Astrocyte (in vitro differentiated cells and primary cell): ENCODE results near the gene B4GALT3. TPM values are rescaled to one million over a fixed set of nuclear protein-coding genes. Genes with fewer than 3 reads are reported as not detected.

Source experiments
- DNase-seq: peaks from one replicate; pipeline ENCODE4 v3.0.0-alpha.2; 2010; ENCODE audit warnings: low read depth
- FAIRE-seq: peaks from 2 replicates; lab custom pipeline; 2011; peaks lifted over from hg19 to GRCh38; lab: Jason Lieb, UNC
- H2AFZ ChIP-seq: 2 replicates; pipeline ENCODE4 v1.6.0; 2012; ENCODE audit warnings: low read depth, low read length, inconsistent platforms
- H3K27ac ChIP-seq: 2 replicates; pipeline ENCODE4 v1.5.1; 2011; ENCODE audit warnings: low read depth, low read length, inconsistent platforms
- H3K27me3 ChIP-seq: 2 replicates; pipeline ENCODE4 v1.6.0; 2011; ENCODE audit warnings: low read length, inconsistent platforms; ENCODE audit not compliant: insufficient read depth
- H3K36me3 ChIP-seq: 2 replicates; pipeline ENCODE4 v1.5.1; 2011; ENCODE audit warnings: low read length, inconsistent platforms; ENCODE audit not compliant: insufficient read depth
- H3K4me1 ChIP-seq: 2 replicates; pipeline ENCODE4 v1.5.1; 2011; ENCODE audit warnings: low read length, inconsistent platforms; ENCODE audit not compliant: insufficient read depth
- H3K4me2 ChIP-seq: 2 replicates; pipeline ENCODE4 v1.6.0; 2012; ENCODE audit warnings: low read length, inconsistent platforms
- H3K4me3 ChIP-seq: 2 replicates; pipeline ENCODE4 v1.5.1; 2011; ENCODE audit warnings: low read depth, mild to moderate bottlenecking, low read length, inconsistent platforms; ENCODE audit not compliant: insufficient read depth
- H3K79me2 ChIP-seq: 2 replicates; pipeline ENCODE4 v1.6.0; 2012; ENCODE audit warnings: mild to moderate bottlenecking, low read length, inconsistent platforms; ENCODE audit not compliant: insufficient read depth
- H3K9ac ChIP-seq: 2 replicates; pipeline ENCODE4 v1.6.0; 2012; ENCODE audit warnings: mild to moderate bottlenecking, low read length, inconsistent platforms
- H3K9me3 ChIP-seq: 2 replicates; pipeline ENCODE4 v1.5.1; 2012; ENCODE audit warnings: low read depth, mild to moderate bottlenecking, low read length, inconsistent platforms; ENCODE audit not compliant: insufficient read depth
- H4K20me1 ChIP-seq: 2 replicates; pipeline ENCODE4 v1.6.0; 2012; ENCODE audit warnings: low read length, inconsistent platforms; ENCODE audit not compliant: insufficient read depth
- H3K27ac Mint-ChIP-seq: one replicate; pipeline ENCODE4 v1.8.0; 2021; ENCODE audit warnings: mild to moderate bottlenecking, mixed read lengths; ENCODE audit not compliant: unreplicated experiment
- H3K27me3 Mint-ChIP-seq: one replicate; pipeline ENCODE4 v1.8.0; 2021; ENCODE audit warnings: low read depth, mixed read lengths; ENCODE audit not compliant: unreplicated experiment
- H3K36me3 Mint-ChIP-seq: one replicate; pipeline ENCODE4 v1.8.0; 2021; ENCODE audit warnings: low read depth, mixed read lengths; ENCODE audit not compliant: unreplicated experiment
- H3K4me1 Mint-ChIP-seq: one replicate; pipeline ENCODE4 v1.8.0; 2021; ENCODE audit warnings: low read depth, mixed read lengths; ENCODE audit not compliant: unreplicated experiment
- H3K4me3 Mint-ChIP-seq: one replicate; pipeline ENCODE4 v1.8.0; 2021; ENCODE audit warnings: mild to moderate bottlenecking, moderate library complexity, mixed read lengths; ENCODE audit not compliant: unreplicated experiment
- H3K9me3 Mint-ChIP-seq: one replicate; pipeline ENCODE4 v1.8.0; 2021; ENCODE audit warnings: mild to moderate bottlenecking, mixed read lengths; ENCODE audit not compliant: unreplicated experiment
- EZH2 ChIP-seq: IDR thresholded peaks from 2 replicates; pipeline ENCODE4 v1.6.1; 2012; ENCODE audit warnings: mild to moderate bottlenecking, low read length, inconsistent platforms; ENCODE audit not compliant: insufficient read depth
- total RNA-seq: library from RNA; stranded (reverse); gene quantifications from 2 replicates; pipeline ENCODE4 v1.2.1, GENCODE V29; 2021
- TF ChIP-seq, protein P1 (sequence below): IDR thresholded peaks from 2 replicates; pipeline ENCODE4 v1.5.1; 2011; ENCODE audit warnings: low read depth, mild to moderate bottlenecking, inconsistent platforms, low read length, moderate library complexity; ENCODE audit not compliant: insufficient read depth

B4GALT3 gene
- total RNA-seq, 1 donor from 2014 or later: 39.6 TPM

DNA sequence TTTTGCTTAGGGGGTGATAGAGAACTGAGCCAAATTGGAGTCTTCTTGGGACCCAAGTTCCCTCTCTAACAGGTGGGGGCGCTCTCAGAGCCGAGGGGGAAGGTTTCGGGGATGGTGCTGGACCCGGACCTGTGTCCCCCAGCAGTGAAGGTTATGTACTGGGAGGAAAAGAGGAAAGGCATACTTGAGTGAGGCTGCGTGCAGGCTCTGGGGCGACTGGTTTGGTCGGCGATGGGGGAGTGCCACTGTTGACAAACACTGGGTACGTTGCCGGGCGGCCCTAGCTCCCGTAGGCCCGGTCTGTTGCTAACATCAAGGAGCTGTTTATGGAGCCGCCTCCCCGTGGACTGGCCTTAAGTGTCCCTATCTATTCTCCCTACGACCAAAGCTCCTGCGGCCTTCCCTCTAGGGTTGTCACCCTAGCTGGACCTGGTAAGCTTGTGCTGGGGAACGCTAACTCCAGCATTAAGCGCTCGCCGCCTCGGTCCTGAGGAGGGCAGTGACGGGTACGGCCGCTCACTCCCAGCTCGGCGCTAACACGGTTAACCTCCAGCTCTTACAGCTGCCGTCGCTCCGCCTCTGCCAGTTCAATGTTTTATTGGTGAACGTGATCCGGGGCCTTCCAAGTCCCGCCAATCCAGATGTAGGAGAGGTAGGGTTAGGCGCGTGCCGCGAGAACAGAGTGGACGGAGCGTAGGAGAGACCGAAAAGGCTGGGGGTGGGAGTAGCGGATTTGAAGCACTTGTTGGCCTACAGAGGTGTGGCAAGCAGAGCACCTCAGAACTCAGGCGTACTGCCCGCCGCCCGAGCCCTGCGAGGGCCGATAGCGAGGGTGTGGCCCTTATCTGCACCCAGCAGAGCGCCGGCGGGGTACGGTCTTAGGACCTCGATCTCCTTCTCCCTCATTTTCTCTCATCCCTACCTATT is 11.3 kb downstream of the B4GALT3 start, which contains the start of gene PPOX:
Gene PPOX (plus strand): TSS at position 685 of the 927 bp plus-strand sequence. CDS start 422 bp downstream, outside the sequence.
- FAIRE-seq (no peak), DNase-seq (peak; percentile 97)
- Mint-ChIP-seq H3K4me1 (peaks cover 17% of the 10 kb centered on the region), H3K27ac (peak within 1 kb of the TSS; percentile 94), H3K4me3 (peak within 1 kb of the TSS; percentile 93), H3K9me3 (no peaks in the 10 kb centered on the region), H3K27me3 (no peaks in the 10 kb centered on the region), H3K36me3 (peaks cover 6% of the 10 kb centered on the region)
- Histone ChIP-seq H2AFZ (peak within 1 kb of the TSS; percentile 94), H3K4me2 (peak within 1 kb of the TSS; percentile 98), H3K4me3 (peak within 1 kb of the TSS; percentile 95), H3K9me3 (no peaks in the 10 kb centered on the region), H3K9ac (peak within 1 kb of the TSS; percentile 89), H3K27ac (peak within 1 kb of the TSS; percentile 83), H3K4me1 (peaks cover 14% of the 10 kb centered on the region), H4K20me1 (no peaks in the 10 kb centered on the region), H3K79me2 (peaks cover 21% of the 10 kb centered on the region), H3K27me3 (no peaks in the 10 kb centered on the region), H3K36me3 (peaks cover 4% of the 10 kb centered on the region)
- TF ChIP-seq EZH2: no peak
- TF ChIP-seq, protein P1, sequence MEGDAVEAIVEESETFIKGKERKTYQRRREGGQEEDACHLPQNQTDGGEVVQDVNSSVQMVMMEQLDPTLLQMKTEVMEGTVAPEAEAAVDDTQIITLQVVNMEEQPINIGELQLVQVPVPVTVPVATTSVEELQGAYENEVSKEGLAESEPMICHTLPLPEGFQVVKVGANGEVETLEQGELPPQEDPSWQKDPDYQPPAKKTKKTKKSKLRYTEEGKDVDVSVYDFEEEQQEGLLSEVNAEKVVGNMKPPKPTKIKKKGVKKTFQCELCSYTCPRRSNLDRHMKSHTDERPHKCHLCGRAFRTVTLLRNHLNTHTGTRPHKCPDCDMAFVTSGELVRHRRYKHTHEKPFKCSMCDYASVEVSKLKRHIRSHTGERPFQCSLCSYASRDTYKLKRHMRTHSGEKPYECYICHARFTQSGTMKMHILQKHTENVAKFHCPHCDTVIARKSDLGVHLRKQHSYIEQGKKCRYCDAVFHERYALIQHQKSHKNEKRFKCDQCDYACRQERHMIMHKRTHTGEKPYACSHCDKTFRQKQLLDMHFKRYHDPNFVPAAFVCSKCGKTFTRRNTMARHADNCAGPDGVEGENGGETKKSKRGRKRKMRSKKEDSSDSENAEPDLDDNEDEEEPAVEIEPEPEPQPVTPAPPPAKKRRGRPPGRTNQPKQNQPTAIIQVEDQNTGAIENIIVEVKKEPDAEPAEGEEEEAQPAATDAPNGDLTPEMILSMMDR: peak; percentile 35

DNA sequence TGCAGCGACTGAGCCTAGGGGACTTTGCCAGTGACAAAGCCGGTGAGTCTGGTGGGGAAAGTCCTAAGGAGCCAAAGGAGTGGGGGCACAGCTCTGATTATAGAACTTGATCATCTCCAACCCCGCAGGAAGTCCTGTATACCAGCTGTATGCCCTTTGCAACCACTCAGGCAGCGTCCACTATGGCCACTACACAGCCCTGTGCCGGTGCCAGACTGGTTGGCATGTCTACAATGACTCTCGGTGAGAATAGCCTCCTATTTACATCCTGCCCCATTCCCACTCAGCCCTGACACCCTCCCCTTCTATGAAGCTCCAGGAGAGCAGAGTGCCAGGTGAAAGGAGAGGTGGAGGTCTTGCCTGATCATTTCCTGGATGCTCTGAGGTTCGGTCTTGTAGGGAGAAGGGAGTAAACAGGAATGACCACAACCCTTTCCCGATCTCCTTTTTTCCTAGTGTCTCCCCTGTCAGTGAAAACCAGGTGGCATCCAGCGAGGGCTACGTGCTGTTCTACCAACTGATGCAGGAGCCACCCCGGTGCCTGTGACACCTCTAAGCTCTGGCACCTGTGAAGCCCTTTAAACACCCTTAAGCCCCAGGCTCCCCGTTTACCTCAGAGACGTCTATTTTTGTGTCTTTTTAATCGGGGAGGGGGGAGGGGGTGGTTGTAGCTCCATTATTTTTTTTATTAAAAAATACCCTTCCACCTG is 12.3 kb downstream of the B4GALT3 start:
- peak overlapping the region; percentile 83 for H3K27ac ChIP-seq
- no peaks in the 10 kb centered on the region for H4K20me1 ChIP-seq
- Mint-ChIP-seq H3K36me3 (peaks cover 6% of the 10 kb centered on the region), H3K9me3 (no peaks in the 10 kb centered on the region), H3K4me3 (peak overlapping the region; percentile 93), H3K27ac (peak overlapping the region; percentile 86), H3K27me3 (no peaks in the 10 kb centered on the region), H3K4me1 (peaks cover 22% of the 10 kb centered on the region)
- H3K36me3 ChIP-seq: no peaks in the 10 kb centered on the region
- no peaks in the 10 kb centered on the region for H3K9me3 ChIP-seq
- H3K4me1 ChIP-seq: peaks cover 18% of the 10 kb centered on the region
- TF ChIP-seq, protein P1: no peak
- TF ChIP-seq EZH2: no peak
- H3K27me3 ChIP-seq: no peaks in the 10 kb centered on the region
- FAIRE-seq (no peak), DNase-seq (no peak)
- peaks cover 31% of the 10 kb centered on the region for H3K79me2 ChIP-seq
- H3K9ac ChIP-seq: peak overlapping the region; percentile 89
- peak overlapping the region; percentile 98 for H3K4me2 ChIP-seq
- H3K4me3 ChIP-seq: peak overlapping the region; percentile 95
- H2AFZ ChIP-seq: no peak overlapping the region
